K562 (cell line): ENCODE measurements around the gene C6orf47. TPM values are rescaled to one million over a fixed set of nuclear protein-coding genes. Genes with fewer than 3 reads are reported as not detected.
A peak's percentile ranks its signal among the peaks of the same experiment; 100 is the strongest.

Experiments
- ATF3 ChIP-seq, 2 experiments: fragments of 450-650 bp in 1 of 2; sonication (generic) in 1 of 2; formaldehyde crosslinking in 1 of 2; IDR thresholded peaks in 1 of 2; conservative IDR thresholded peaks in 1 of 2; 2 replicates each; pipeline versions ENCODE4 v1.6.1 to v1.8.1; 2016 to 2023; ENCODE audit warnings: mild to moderate bottlenecking in 2 of 2, moderate library complexity in 2 of 2, inconsistent platforms in 1 of 2, missing genetic modification reagents in 1 of 2
- CEBPB ChIP-seq: fragments of 450-650 bp; IDR thresholded peaks from 2 replicates; pipeline ENCODE4 v1.6.1; 2016; ENCODE audit warnings: missing genetic modification characterization, missing compliant biosample characterization
- E2F1 ChIP-seq: sonication (generic); formaldehyde crosslinking; IDR thresholded peaks from 2 replicates; pipeline ENCODE4 v1.8.1; 2023; ENCODE audit warnings: mild to moderate bottlenecking, missing genetic modification reagents, moderate library complexity
- EWSR1 ChIP-seq: fragments of 450-650 bp; IDR thresholded peaks from 2 replicates; pipeline ENCODE4 v1.6.1; 2018; ENCODE audit warnings: borderline replicate concordance, mild to moderate bottlenecking, low read depth, moderate library complexity; ENCODE audit not compliant: partially characterized antibody
- FOXA1 ChIP-seq: fragments of 450-650 bp; IDR thresholded peaks from 2 replicates; pipeline ENCODE4 v1.6.1; 2016; ENCODE audit warnings: mild to moderate bottlenecking, borderline replicate concordance
- HSF4 ChIP-seq: fragments of 250-450 bp; sonication (Bioruptor Pico); IDR thresholded peaks from 2 replicates; pipeline ENCODE4 v2.1.2; 2022; ENCODE audit warnings: mild to moderate bottlenecking, moderate library complexity, borderline replicate concordance
- MEF2D ChIP-seq: conservative IDR thresholded peaks from 2 replicates; pipeline ENCODE4 v1.6.1; 2016; ENCODE audit warnings: low read depth, missing genetic modification characterization, missing compliant biosample characterization
- MNT ChIP-seq, 2 experiments: fragments of 450-650 bp; conservative IDR thresholded peaks; 2 replicates each; pipeline ENCODE4 v1.6.1; 2017; ENCODE audit warnings: mild to moderate bottlenecking in 2 of 2, moderate library complexity in 2 of 2
- MYNN ChIP-seq, 2 experiments: sonication (generic); formaldehyde crosslinking in 1 of 2; IDR thresholded peaks; 2 replicates each; pipeline versions ENCODE4 v1.5.0 to v1.6.1; 2016 to 2020; ENCODE audit warnings: antibody characterized with exemption in 1 of 2, missing genetic modification reagents in 1 of 2
- NELFE ChIP-seq: IDR thresholded peaks from 2 replicates; pipeline ENCODE4 v1.6.1; 2011; ENCODE audit warnings: mild to moderate bottlenecking; ENCODE audit not compliant: insufficient read depth, insufficient read length
- NRF1 ChIP-seq, 2 experiments: fragments of 450-650 bp; IDR thresholded peaks in 1 of 2; conservative IDR thresholded peaks in 1 of 2; 2 replicates each; pipeline ENCODE4 v1.6.1; 2014; ENCODE audit warnings: mild to moderate bottlenecking in 2 of 2
- NUFIP1 ChIP-seq: fragments of 450-650 bp; IDR thresholded peaks from 2 replicates; pipeline ENCODE4 v1.6.1; 2018; ENCODE audit not compliant: partially characterized antibody
- OTX1 ChIP-seq: fragments of 450-650 bp; formaldehyde crosslinking; IDR thresholded peaks from 2 replicates; pipeline ENCODE4 v1.4.0; 2022; ENCODE audit warnings: mild to moderate bottlenecking
- POLR2G ChIP-seq: fragments of 200-400 bp; formaldehyde crosslinking; IDR thresholded peaks from 2 replicates; pipeline ENCODE4 v1.6.1; 2017; ENCODE audit warnings: low read depth, mild to moderate bottlenecking, antibody characterized with exemption, low read length, moderate library complexity
- ZBTB2 ChIP-seq: fragments of 450-650 bp; IDR thresholded peaks from 2 replicates; pipeline ENCODE4 v1.6.1; 2016; ENCODE audit warnings: antibody characterized with exemption
- ZBTB34 ChIP-seq: fragments of 250-450 bp; sonication (Bioruptor Pico); IDR thresholded peaks from 2 replicates; pipeline ENCODE4 v1.8.0; 2021; ENCODE audit warnings: mild to moderate bottlenecking, moderate library complexity
- ZNF253 ChIP-seq: fragments of 250-450 bp; sonication (Bioruptor Pico); conservative IDR thresholded peaks from 2 replicates; pipeline ENCODE4 v1.6.1; 2021; ENCODE audit warnings: mild to moderate bottlenecking
- ZNF41 ChIP-seq: fragments of 250-450 bp; sonication (Bioruptor Pico); conservative IDR thresholded peaks from 2 replicates; pipeline ENCODE4 v1.4.0; 2020; ENCODE audit warnings: mild to moderate bottlenecking
- ZNF586 ChIP-seq: fragments of 450-650 bp; formaldehyde crosslinking; conservative IDR thresholded peaks from 2 replicates; pipeline ENCODE4 v1.4.0; 2020; ENCODE audit warnings: mild to moderate bottlenecking, moderate library complexity
- ZNF785 ChIP-seq: fragments of 250-450 bp; sonication (Bioruptor Pico); IDR thresholded peaks from 2 replicates; pipeline ENCODE4 v1.4.0; 2020; ENCODE audit warnings: mild to moderate bottlenecking
- polyA plus RNA-seq, 8 experiments: library from polyadenylated mRNA; depleted of rRNA in 4 of 8; stranded (reverse) in 5 of 8; unstranded in 3 of 8; fragments of >200 nt; fragmentation: Nextera tagmentation in 2 of 8; fragmentation: Illumina TruSeq in 1 of 8; extraction: Ambion mirVana in 2 of 8; extraction: Trizol in 1 of 8; gene quantifications; 2 replicates each; pipeline versions ENCODE4 v1.2.1 to v1.2.3, GENCODE V29; 2011 to 2014; ENCODE audit warnings: inconsistent platforms in 1 of 8, missing spikeins in 1 of 8
- total RNA-seq, 7 experiments: library from RNA; depleted of rRNA in 6 of 7; stranded (reverse); fragments of >200 nt in 6 of 7; fragmentation: Illumina TruSeq in 2 of 7; extraction: Trizol in 2 of 7; gene quantifications; 2 replicates each; pipeline versions ENCODE4 v1.2.1 to v1.2.3, GENCODE V29; 2011 to 2021; ENCODE audit warnings: low replicate concordance in 1 of 7

C6orf47 gene
- total and polyA plus RNA-seq, 9 of the 15 experiments (the other 6 are each of a cell fraction or from before 2014, with no cell fraction given), result 0.14 to 43.8 (median 27.0) TPM

- TF ChIP-seq EWSR1 (no peak), MNT (conservative IDR thresholded peaks at IDR 0.05) (no peak), HSF4 (CRISPR knock-in tag) (no peak), NUFIP1 (no peak), NELFE (no peak), ATF3 (IDR thresholded peaks at IDR 0.05) (no peak), ATF3 (CRISPR knock-in tag; conservative IDR thresholded peaks at IDR 0.05) (no peak; the same call in 1 of the 2 replicates), POLR2G (peak; percentile 99), E2F1 (no peak), ZNF785 (no peak), OTX1 (CRISPR knock-in tag) (peak; percentile 19; the same call in 1 of the 2 replicates), ZBTB34 (no peak), ZNF586 (peak; percentile 15; the same call in 1 of the 2 replicates), ZBTB2 (peak; percentile 75), ZNF253 (CRISPR knock-in tag) (peak; percentile 47; the same call in 1 of the 2 replicates), MEF2D (tag) (no peak), NRF1 (conservative IDR thresholded peaks at IDR 0.05 in 1 of 2, IDR thresholded peaks at IDR 0.05 in 1 of 2) (peak; percentile 84 to 86), ZNF41 (CRISPR knock-in tag) (no peak), CEBPB (tag) (peak; percentile 97), MYNN (IDR thresholded peaks at IDR 0.05) (peak; percentile 77), MYNN (CRISPR knock-in tag; IDR thresholded peaks at IDR 0.05) (no peak), FOXA1 (no peak)
These were observed at the start of gene C6orf47 (continued) for GRCh38 chr6:31660381-31661261.
